Activated CD8-positive, alpha-beta T cell treated with anti-CD3 and anti-CD28 coated beads, Interleukin-2, amount 10 ng/mL, durations not matched to agents 7 days and 5 days (primary cell): ENCODE measurements around the gene SEC63. TPM values are rescaled to one million over a fixed set of nuclear protein-coding genes. Genes with fewer than 3 reads are reported as not detected.
A peak's percentile ranks its signal among the peaks of the same experiment; 100 is the strongest.
"Not testable (repeated sequence)": the region's sequence is repeated elsewhere in the genome, so short reads cannot be mapped to it uniquely, and the experiment has no call there.

Source experiments
- ATAC-seq: fragments of 150-1000 bp; cut with Tn5 transposase; one replicate; pipeline ENCODE4 v1.10.0; 2021; ENCODE audit warnings: moderate library complexity
- CTCF ChIA-PET: fragments of 350-600 bp; sonication (Branson Sonifier 250); formaldehyde crosslinking; loops from one replicate; lab custom pipeline; 2021; ENCODE audit warnings: antibody characterized with exemption; lab: Charles Lee
- POLR2A ChIA-PET: fragments of 350-600 bp; sonication (Branson Sonifier 250); formaldehyde crosslinking; loops from one replicate; lab custom pipeline; 2021; ENCODE audit warnings: antibody characterized with exemption; lab: Charles Lee
- DNase-seq: peaks from one replicate; pipeline ENCODE4 v3.0.0-alpha.2; 2020
- H3K27ac Mint-ChIP-seq: one replicate; pipeline ENCODE4 v1.8.0; 2021; ENCODE audit warnings: mild to moderate bottlenecking, mixed read lengths
- H3K27me3 Mint-ChIP-seq: one replicate; pipeline ENCODE4 v1.8.0; 2021; ENCODE audit warnings: low read depth, mixed read lengths
- H3K36me3 Mint-ChIP-seq: one replicate; pipeline ENCODE4 v1.8.0; 2021; ENCODE audit warnings: low read depth, mixed read lengths
- H3K4me1 Mint-ChIP-seq: one replicate; pipeline ENCODE4 v1.8.0; 2021; ENCODE audit warnings: low read depth, mixed read lengths
- H3K4me3 Mint-ChIP-seq: one replicate; pipeline ENCODE4 v1.8.0; 2021; ENCODE audit warnings: mild to moderate bottlenecking, mixed read lengths
- H3K9me3 Mint-ChIP-seq: one replicate; pipeline ENCODE4 v1.8.0; 2022; ENCODE audit warnings: mixed read lengths; ENCODE audit not compliant: insufficient read depth
- total RNA-seq, 2 experiments: library from RNA; stranded (reverse); gene quantifications; one replicate each; pipeline ENCODE4 v1.2.3, GENCODE V29; 2021

Gene SEC63
- total RNA-seq, 2 experiments from 2014 or later, result 60.4 to 72.6 TPM

DNA sequence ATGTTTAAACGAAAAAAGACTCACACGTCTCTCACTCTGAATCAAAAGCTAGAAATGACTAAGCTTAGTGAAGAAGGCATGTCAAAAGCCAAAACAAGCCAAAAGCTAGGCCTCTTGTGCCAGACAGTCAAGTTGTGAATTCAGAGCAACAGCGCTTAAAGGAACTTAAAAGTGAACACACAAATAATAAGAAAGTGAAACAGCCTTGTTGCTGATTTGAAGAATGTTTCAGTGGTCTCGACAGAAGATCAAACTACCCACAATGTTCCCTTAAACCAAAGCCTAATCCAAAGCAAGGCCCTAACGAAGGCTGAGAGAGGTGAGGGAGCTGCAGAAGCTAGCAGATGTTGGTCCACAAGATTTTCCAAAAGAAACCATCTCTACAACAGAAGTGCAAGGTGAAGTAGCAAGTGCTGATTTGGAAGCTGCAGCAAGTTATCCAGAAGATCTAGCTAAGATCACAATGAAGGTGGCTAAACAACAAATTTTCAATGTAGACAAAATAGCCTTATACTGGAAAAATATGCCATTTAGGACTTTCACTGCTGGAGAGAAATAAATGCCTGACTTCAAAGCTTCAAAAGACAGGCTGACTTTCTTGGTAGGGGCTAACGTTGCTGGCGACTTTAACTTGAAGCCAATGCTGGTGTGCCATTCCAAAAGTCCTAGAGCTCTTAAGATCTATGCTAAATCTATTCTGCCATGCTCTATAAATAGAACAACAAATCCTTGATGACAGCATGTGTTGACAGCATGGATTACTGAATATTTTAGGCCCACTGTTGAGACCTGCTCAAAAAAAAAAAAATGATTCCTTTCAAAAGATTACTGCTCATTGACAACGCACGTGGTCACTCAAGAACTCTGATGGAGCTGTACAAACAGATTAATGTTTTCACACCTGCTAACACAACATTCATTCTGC is 40.3 kb downstream of the SEC63 start:
- no peak overlapping the region for H3K27ac Mint-ChIP-seq
- H3K9me3 Mint-ChIP-seq, result peaks cover 14% of the 10 kb centered on the region
- no peak overlapping the region for H3K4me3 Mint-ChIP-seq
- H3K27me3 Mint-ChIP-seq, result no peaks in the 10 kb centered on the region
- ChIA-PET CTCF (interaction anchor here (0.7 to 1.3 kb wide), 3 partner anchors 10 to 25 kb away, joined by 3 read pairs; no protein-coding TSS in a partner anchor), POLR2A (no interaction called here)
- ATAC-seq (no peak), DNase-seq (no peak)
- peaks cover 9% of the 10 kb centered on the region for H3K4me1 Mint-ChIP-seq
- H3K36me3 Mint-ChIP-seq, result peaks cover 67% of the 10 kb centered on the region

DNA sequence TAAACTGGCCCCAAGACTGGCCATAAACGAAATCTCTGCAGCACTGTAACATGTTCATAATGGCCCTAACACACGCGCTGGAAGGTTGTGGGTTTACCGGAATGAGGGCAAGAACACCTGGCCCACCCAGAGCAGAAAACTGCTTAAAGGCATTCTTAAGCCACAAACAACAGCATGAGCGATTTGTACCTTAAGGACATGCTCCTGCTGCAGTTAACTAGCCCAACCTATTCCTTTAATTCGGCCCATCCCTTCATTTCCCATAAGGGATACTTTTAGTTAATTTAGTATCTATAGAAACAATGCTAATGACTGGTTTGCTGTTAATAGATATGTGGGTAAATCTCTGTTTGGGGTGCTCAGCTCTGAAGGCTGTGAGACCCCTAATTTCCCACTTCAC is 41.0 kb downstream of the SEC63 start:
- H3K27me3 Mint-ChIP-seq, DNase-seq, H3K27ac Mint-ChIP-seq, ATAC-seq, H3K4me3 Mint-ChIP-seq, POLR2A ChIA-PET, H3K4me1 Mint-ChIP-seq: not testable (repeated sequence)
- Mint-ChIP-seq H3K9me3 (peaks cover 14% of the 10 kb centered on the region), H3K36me3 (peaks cover 64% of the 10 kb centered on the region)
- CTCF ChIA-PET, result interaction anchor here (1.3 kb wide), 1 partner anchor 9 kb away, joined by 3 read pairs; no protein-coding TSS in a partner anchor

DNA sequence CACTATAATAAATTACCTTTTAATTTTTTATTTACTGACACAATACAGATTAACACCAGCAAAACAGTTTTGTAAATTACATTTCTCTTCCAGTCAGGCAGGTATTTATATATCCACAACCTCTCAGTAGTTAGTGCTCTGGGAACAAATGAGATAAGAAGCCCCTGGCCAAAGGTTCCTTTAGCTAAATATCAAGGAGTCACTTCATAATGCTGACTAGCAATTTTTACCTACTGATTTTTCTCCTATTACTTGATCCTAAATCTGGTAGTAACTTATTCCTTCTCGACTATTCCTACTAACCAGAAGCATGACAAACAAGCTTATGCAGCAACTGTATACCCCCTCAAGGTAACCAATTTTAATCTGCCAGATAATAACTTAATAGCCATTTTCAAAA is 46.3 kb downstream of the SEC63 start:
- no peak overlapping the region for H3K27ac Mint-ChIP-seq
- POLR2A ChIA-PET, result no interaction called here
- H3K9me3 Mint-ChIP-seq, result no peaks in the 10 kb centered on the region
- CTCF ChIA-PET, result no interaction called here
- H3K27me3 Mint-ChIP-seq, result no peaks in the 10 kb centered on the region
- no peak overlapping the region for H3K4me3 Mint-ChIP-seq
- ATAC-seq (no peak), DNase-seq (no peak)
- H3K36me3 Mint-ChIP-seq, result peaks cover 44% of the 10 kb centered on the region
- peaks cover 4% of the 10 kb centered on the region for H3K4me1 Mint-ChIP-seq

DNA sequence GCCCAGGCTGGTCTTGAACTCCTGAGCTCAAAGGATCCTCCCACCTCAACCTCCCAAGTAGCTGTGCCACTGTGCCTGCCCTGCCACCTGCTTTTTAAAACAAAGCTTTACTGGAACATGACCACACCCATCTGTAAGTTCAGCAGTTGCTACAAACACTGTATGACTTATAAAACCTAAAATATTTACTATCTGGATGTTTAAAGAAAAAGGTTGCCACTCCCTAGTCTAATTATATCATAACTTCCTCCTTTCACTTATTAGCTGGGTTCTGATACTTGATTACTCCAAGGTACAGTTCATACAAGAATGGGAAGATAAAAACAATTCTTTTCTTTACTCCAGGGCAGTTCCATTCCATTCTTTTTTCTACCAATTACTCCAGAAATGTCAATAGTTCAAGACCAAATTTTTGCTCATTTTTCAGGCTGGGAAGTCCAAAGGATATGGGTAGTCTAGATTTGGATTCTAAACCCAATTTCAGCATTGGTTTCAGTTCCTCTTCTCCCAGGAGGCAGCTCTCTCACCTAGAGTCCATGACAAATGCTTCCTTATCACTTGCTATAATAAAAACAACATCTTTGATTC is 63.1 kb downstream of the SEC63 start:
- POLR2A ChIA-PET, result interaction anchor here (0.6 kb wide), 1 partner anchor 11 kb away, joined by 4 read pairs; no protein-coding TSS in a partner anchor
- no peak for DNase-seq
- no peaks in the 10 kb centered on the region for H3K4me1 Mint-ChIP-seq
- H3K9me3 Mint-ChIP-seq, result no peaks in the 10 kb centered on the region
- H3K27me3 Mint-ChIP-seq, result no peaks in the 10 kb centered on the region
- H3K36me3 Mint-ChIP-seq, result peaks cover 66% of the 10 kb centered on the region
- no peak overlapping the region for H3K4me3 Mint-ChIP-seq
- ATAC-seq, result no peak
- no peak overlapping the region for H3K27ac Mint-ChIP-seq
- CTCF ChIA-PET, result interaction anchor here (1.4 to 1.5 kb wide), 2 partner anchors 28 to 46 kb away, joined by 3 to 7 read pairs; no protein-coding TSS in a partner anchor

DNA sequence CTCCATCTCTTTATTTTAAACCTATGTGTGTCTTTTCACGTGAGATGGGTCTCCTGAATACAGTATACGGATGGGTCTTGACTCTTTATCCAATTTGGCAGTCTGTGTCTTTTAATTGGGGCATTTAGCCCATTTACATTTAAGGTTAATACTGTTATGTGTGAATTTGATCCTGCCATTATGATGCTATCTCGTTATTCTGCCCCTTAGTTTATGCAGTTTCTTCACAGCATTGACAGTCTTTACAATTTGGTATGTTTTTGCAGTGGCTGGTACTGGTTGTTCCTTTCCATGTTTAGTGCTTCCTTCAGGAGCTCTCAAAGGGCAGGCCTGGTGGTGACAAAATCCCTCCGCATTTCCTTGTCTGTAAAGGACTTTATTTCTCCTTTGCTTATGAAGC is 67.6 kb downstream of the SEC63 start:
- POLR2A ChIA-PET, CTCF ChIA-PET, H3K27ac Mint-ChIP-seq, H3K9me3 Mint-ChIP-seq, H3K4me1 Mint-ChIP-seq, DNase-seq, H3K4me3 Mint-ChIP-seq, ATAC-seq, H3K27me3 Mint-ChIP-seq: not testable (repeated sequence)
- H3K36me3 Mint-ChIP-seq, result peaks cover 76% of the 10 kb centered on the region

DNA sequence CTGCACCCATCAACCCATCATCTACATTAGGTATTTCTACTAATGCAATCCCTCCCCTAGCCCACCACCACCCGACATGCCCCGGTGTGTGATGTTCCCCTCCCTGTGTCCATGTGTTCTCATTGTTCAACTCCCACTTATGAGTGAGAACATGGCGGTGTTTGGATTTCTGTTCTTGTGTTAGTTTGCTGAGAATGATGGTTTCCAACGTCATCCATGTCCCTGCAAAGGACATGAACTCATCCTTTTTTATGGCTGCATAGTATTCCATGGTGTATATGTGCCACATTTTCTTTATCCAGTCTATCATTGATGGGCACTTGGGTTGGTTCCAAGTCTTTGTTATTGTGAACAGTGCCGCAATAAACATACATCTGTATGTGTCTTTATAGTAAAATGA is 72.1 kb downstream of the SEC63 start:
- ATAC-seq, H3K4me1 Mint-ChIP-seq, POLR2A ChIA-PET, H3K27me3 Mint-ChIP-seq, H3K4me3 Mint-ChIP-seq, H3K27ac Mint-ChIP-seq, DNase-seq, H3K9me3 Mint-ChIP-seq: not testable (repeated sequence)
- peaks cover 55% of the 10 kb centered on the region for H3K36me3 Mint-ChIP-seq
- CTCF ChIA-PET, result interaction anchor here (1.4 kb wide), 1 partner anchor 19 kb away, joined by 3 read pairs; no protein-coding TSS in a partner anchor

DNA sequence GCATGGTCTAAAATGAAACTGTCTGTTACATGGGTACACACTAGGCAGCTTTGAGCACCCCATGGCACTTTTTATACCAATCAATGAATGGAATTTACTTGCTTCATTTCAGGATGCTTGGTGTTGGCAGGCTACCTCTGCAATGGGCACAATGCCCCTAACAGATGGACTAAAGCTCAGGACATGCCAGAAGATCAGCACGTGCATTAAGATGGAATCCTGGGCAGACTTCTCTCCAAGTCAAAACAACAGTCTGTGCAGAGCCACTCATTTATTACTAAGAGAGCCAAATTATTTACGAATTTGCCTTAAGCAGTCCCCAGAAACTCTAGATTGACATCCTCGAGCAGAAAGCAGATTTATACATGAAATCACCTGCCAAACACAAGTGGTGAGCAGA is 78.1 kb downstream of the SEC63 start:
- CTCF ChIA-PET, result no interaction called here
- DNase-seq (no peak), ATAC-seq (no peak)
- Mint-ChIP-seq H3K36me3 (peaks cover 38% of the 10 kb centered on the region), H3K4me1 (no peaks in the 10 kb centered on the region), H3K27ac (no peak overlapping the region), H3K9me3 (no peaks in the 10 kb centered on the region), H3K4me3 (no peak overlapping the region), H3K27me3 (no peaks in the 10 kb centered on the region)
- POLR2A ChIA-PET, result no interaction called here

DNA sequence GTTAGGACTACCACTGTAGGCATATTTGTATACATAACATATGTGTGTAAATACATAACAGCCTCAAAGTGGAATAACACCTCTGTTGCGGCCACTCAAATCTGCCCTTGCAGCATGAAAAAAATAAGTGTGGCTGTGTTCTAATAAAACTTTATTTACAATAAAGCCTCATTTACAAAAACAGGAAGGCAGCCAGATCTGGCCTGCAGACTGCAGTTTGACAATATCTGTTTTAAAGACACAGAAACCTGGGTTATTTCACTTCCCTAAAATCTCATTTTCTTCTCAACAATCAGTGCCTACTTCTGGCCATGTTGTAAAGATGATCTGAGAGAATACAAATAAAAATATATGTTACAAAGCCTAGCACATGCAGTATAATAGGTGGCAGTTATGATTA is 80.0 kb downstream of the SEC63 start:
- peaks cover 43% of the 10 kb centered on the region for H3K36me3 Mint-ChIP-seq
- no peaks in the 10 kb centered on the region for H3K9me3 Mint-ChIP-seq
- H3K4me3 Mint-ChIP-seq, result no peak overlapping the region
- DNase-seq (no peak), ATAC-seq (no peak)
- ChIA-PET POLR2A (no interaction called here), CTCF (no interaction called here)
- no peak overlapping the region for H3K27ac Mint-ChIP-seq
- no peaks in the 10 kb centered on the region for H3K27me3 Mint-ChIP-seq
- no peaks in the 10 kb centered on the region for H3K4me1 Mint-ChIP-seq

DNA sequence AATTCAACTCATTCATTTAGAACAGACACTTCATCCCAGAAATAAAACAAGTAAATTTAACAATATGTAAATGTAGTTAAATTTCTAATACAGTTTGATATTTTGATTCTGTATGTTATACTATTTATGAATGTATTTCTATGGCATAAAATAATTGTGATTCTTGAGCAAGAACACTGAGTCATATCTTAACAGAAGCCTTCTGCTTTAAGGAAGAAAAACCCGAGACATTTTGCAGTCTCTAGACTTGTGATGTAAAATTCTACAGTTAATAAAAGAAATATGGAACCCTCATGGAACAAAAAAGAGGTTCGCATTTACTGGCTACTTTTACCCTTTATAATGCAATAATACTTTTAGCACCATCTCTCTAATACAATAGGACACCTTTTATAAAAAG is 86.0 kb downstream of the SEC63 start:
- H3K4me1 Mint-ChIP-seq, result peaks cover 5% of the 10 kb centered on the region
- H3K9me3 Mint-ChIP-seq, result no peaks in the 10 kb centered on the region
- POLR2A ChIA-PET, result no interaction called here
- H3K36me3 Mint-ChIP-seq, result peaks cover 42% of the 10 kb centered on the region
- DNase-seq (no peak), ATAC-seq (no peak)
- H3K27ac Mint-ChIP-seq, result no peak overlapping the region
- CTCF ChIA-PET, result interaction anchor here (1.0 to 1.5 kb wide), 2 partner anchors 24 to 142 kb away, joined by 3 to 5 read pairs; no protein-coding TSS in a partner anchor
- no peak overlapping the region for H3K4me3 Mint-ChIP-seq
- H3K27me3 Mint-ChIP-seq, result no peaks in the 10 kb centered on the region

DNA sequence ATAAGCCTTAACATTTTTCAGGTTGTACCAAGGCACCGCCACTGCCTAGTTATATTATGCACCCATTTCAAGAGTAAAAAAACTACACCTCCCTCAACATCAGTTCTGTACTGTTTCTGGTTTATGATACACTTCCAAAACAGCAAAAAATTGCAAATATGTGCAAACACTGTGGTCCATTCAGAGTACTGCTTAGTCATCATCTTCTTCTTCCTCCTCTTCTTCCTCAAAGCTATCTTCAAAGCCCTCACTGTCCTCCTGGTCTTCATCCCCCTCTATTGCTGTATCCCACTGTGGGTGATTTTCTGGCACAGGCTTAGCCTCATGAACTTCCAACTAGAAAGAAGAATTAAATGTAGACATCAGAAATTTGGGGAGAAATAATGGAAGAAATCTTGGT is 86.5 kb downstream of the SEC63 start:
- CTCF ChIA-PET, result interaction anchor here (1.0 to 1.5 kb wide), 3 partner anchors 24 to 191 kb away, joined by 3 to 5 read pairs (median 3); no protein-coding TSS in a partner anchor
- POLR2A ChIA-PET, ATAC-seq, H3K4me3 Mint-ChIP-seq, DNase-seq, H3K27me3 Mint-ChIP-seq, H3K9me3 Mint-ChIP-seq, H3K4me1 Mint-ChIP-seq: not testable (repeated sequence)
- H3K36me3 Mint-ChIP-seq, result peaks cover 42% of the 10 kb centered on the region
- peak overlapping the region; percentile 0 for H3K27ac Mint-ChIP-seq

DNA sequence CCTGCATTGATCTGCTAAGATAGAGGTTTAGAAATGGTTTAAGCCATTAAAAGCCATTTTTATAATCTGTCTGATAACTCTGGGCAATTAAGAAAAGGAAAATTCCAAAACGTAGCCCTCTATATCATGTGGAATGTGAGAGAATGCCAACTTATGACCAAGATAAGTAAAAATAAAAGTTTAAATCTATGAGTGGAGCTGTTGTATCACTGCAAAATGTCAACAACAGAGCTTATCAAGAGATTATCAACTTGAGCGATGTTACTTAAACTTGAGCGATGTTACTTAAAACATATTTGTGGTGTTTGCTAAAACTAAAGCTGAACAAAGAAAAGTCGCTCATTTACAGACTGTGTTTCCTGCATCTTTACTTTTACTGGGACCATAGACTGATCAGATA is 87.0 kb downstream of the SEC63 start:
- DNase-seq, result no peak
- CTCF ChIA-PET, result interaction anchor here (1.1 to 1.5 kb wide), 2 partner anchors 23 to 190 kb away, joined by 3 to 5 read pairs; no protein-coding TSS in a partner anchor
- no peak overlapping the region for H3K27ac Mint-ChIP-seq
- H3K9me3 Mint-ChIP-seq, result no peaks in the 10 kb centered on the region
- no peaks in the 10 kb centered on the region for H3K27me3 Mint-ChIP-seq
- POLR2A ChIA-PET, result no interaction called here
- peaks cover 39% of the 10 kb centered on the region for H3K36me3 Mint-ChIP-seq
- no peak for ATAC-seq
- H3K4me3 Mint-ChIP-seq, result no peak overlapping the region
- H3K4me1 Mint-ChIP-seq, result peaks cover 7% of the 10 kb centered on the region

DNA sequence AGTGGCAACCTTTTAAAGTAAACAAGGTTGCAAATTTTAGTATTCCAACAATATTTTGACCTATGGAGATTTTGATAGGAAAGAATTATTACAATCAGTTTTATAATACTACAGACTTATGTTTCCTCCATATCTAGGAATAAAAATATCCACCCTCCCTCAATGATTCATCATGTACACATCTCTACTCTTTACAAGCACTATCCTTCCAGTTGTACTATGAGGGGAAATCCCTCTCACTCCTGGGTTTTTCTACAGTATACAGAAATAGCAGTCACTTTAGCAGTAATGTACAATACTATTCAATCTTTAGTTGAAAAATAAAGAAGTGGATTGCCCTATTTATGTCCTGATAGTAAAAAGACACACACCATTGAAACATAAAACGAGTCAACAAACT is 87.6 kb downstream of the SEC63 start:
- ChIA-PET CTCF (interaction anchor here (1.1 to 4.7 kb wide), 3 partner anchors 21 to 190 kb away, joined by 3 to 71 read pairs (median 5); no protein-coding TSS in a partner anchor), POLR2A (no interaction called here)
- DNase-seq (no peak), ATAC-seq (no peak)
- peaks cover 35% of the 10 kb centered on the region for H3K36me3 Mint-ChIP-seq
- no peak overlapping the region for H3K27ac Mint-ChIP-seq
- no peak overlapping the region for H3K4me3 Mint-ChIP-seq
- peaks cover 7% of the 10 kb centered on the region for H3K4me1 Mint-ChIP-seq
- no peaks in the 10 kb centered on the region for H3K9me3 Mint-ChIP-seq
- no peaks in the 10 kb centered on the region for H3K27me3 Mint-ChIP-seq
